Activated T-helper 1 cell treated with anti-CD3 and anti-CD28 coated beads, Interleukin-12 subunit alpha, Interleukin-12 subunit beta, Interleukin-2, Interleukin-4 antibody, amounts not matched to agents 30 ng/mL and 10 ng/mL and 1 ng/mL, durations not matched to agents 14 hours and 24 hours and 36 hours (primary cell): ENCODE measurements around the gene MZT2A. TPM values are rescaled to one million over a fixed set of nuclear protein-coding genes. Genes with fewer than 3 reads are reported as not detected.
"Not testable (repeated sequence)": the region's sequence is repeated elsewhere in the genome, so short reads cannot be mapped to it uniquely, and the experiment has no call there.

ENCODE experiments used
- DNase-seq: peaks from one replicate; pipeline ENCODE4 v3.0.0; 2021; ENCODE audit warnings: low spot score
- H3K27ac Mint-ChIP-seq: one replicate; pipeline ENCODE4 v1.8.0; 2021; ENCODE audit warnings: mild to moderate bottlenecking, mixed read lengths
- H3K27me3 Mint-ChIP-seq: one replicate; pipeline ENCODE4 v1.8.0; 2022; ENCODE audit warnings: mild to moderate bottlenecking, moderate library complexity, mixed read lengths; ENCODE audit not compliant: insufficient read depth
- H3K36me3 Mint-ChIP-seq: one replicate; pipeline ENCODE4 v1.8.0; 2021; ENCODE audit warnings: low read depth, mixed read lengths
- H3K4me1 Mint-ChIP-seq: one replicate; pipeline ENCODE4 v1.8.0; 2021; ENCODE audit warnings: low read depth, mixed read lengths
- H3K4me3 Mint-ChIP-seq: one replicate; pipeline ENCODE4 v1.8.0; 2021; ENCODE audit warnings: mild to moderate bottlenecking, moderate library complexity, mixed read lengths
- H3K9me3 Mint-ChIP-seq: one replicate; pipeline ENCODE4 v1.8.0; 2021; ENCODE audit warnings: mixed read lengths
- intact Hi-C: fragments of 100-400 bp; cut with micrococcal nuclease; formaldehyde crosslinking; loops from one replicate; pipeline ENCODE4 v1.15.1; 2024
- total RNA-seq: library from RNA; stranded (reverse); gene quantifications from 2 replicates; pipeline ENCODE4 v1.2.3, GENCODE V29; 2022

The MZT2A gene
- 101 and 110 TPM in 2 replicates for total RNA-seq

- DNase-seq, H3K9me3 Mint-ChIP-seq, H3K27me3 Mint-ChIP-seq: not testable (repeated sequence)
- Mint-ChIP-seq H3K4me3 (peak within 1 kb of the TSS; percentile 98), H3K27ac (peak within 1 kb of the TSS; percentile 97), H3K4me1 (peaks cover 12% of the 10 kb centered on the region), H3K36me3 (peaks cover 18% of the 10 kb centered on the region)
- intact Hi-C loops = loop anchor here (1.0 to 5.0 kb wide), 7 partner anchors 35 to 1310 kb away; partner anchors contain the start of genes CCDC74A, MZT2B, PLEKHB2 and SMPD4
Measured at GRCh38 chr2:131492015-131492417, at the start of gene MZT2A. Gene MZT2A, minus strand, starts transcription at chr2:131492397. Its CDS starts 21 bp downstream, at chr2:131492376.

- H3K4me3 Mint-ChIP-seq, intact Hi-C loops, H3K27ac Mint-ChIP-seq, DNase-seq, H3K4me1 Mint-ChIP-seq, H3K36me3 Mint-ChIP-seq, H3K27me3 Mint-ChIP-seq, H3K9me3 Mint-ChIP-seq: not testable (repeated sequence)
Measured at GRCh38 chr2:131538856-131539255, 46.7 kb upstream of the MZT2A start.

GRCh38 chr2:131536841-131537240 lies 44.6 kb upstream of the MZT2A start:
- H3K27ac Mint-ChIP-seq, H3K36me3 Mint-ChIP-seq, intact Hi-C loops, H3K27me3 Mint-ChIP-seq, H3K4me3 Mint-ChIP-seq, DNase-seq, H3K4me1 Mint-ChIP-seq, H3K9me3 Mint-ChIP-seq: not testable (repeated sequence)

GRCh38 chr2:131535951-131536826 lies 44.0 kb upstream of the MZT2A start:
- H3K27me3 Mint-ChIP-seq, H3K27ac Mint-ChIP-seq, DNase-seq, H3K4me1 Mint-ChIP-seq, H3K4me3 Mint-ChIP-seq, H3K9me3 Mint-ChIP-seq, H3K36me3 Mint-ChIP-seq, intact Hi-C loops: not testable (repeated sequence)

- DNase-seq = no peak
- intact Hi-C loops = no loop called here
- Mint-ChIP-seq H3K9me3 (no peaks in the 10 kb centered on the region), H3K36me3 (no peaks in the 10 kb centered on the region), H3K27ac (no peak overlapping the region), H3K27me3 (peaks cover 2% of the 10 kb centered on the region), H3K4me3 (no peak overlapping the region), H3K4me1 (no peaks in the 10 kb centered on the region)
Measured at GRCh38 chr2:131535526-131535925, 43.3 kb upstream of the MZT2A start.

- intact Hi-C loops, H3K36me3 Mint-ChIP-seq, DNase-seq, H3K4me3 Mint-ChIP-seq, H3K27ac Mint-ChIP-seq, H3K27me3 Mint-ChIP-seq, H3K4me1 Mint-ChIP-seq, H3K9me3 Mint-ChIP-seq: not testable (repeated sequence)
Measured at GRCh38 chr2:131534965-131535364, 42.8 kb upstream of the MZT2A start.

- DNase-seq, intact Hi-C loops, H3K9me3 Mint-ChIP-seq: not testable (repeated sequence)
Measured at GRCh38 chr2:131534317-131534672, 42.1 kb upstream of the MZT2A start.

GRCh38 chr2:131533609-131534316 lies 41.6 kb upstream of the MZT2A start:
- DNase-seq, H3K9me3 Mint-ChIP-seq, H3K27ac Mint-ChIP-seq, intact Hi-C loops, H3K36me3 Mint-ChIP-seq, H3K27me3 Mint-ChIP-seq, H3K4me3 Mint-ChIP-seq, H3K4me1 Mint-ChIP-seq: not testable (repeated sequence)

More at GRCh38 chr2:131534317-131534672, 42.1 kb upstream of the MZT2A start:
- H3K4me3 Mint-ChIP-seq, H3K27me3 Mint-ChIP-seq, H3K36me3 Mint-ChIP-seq, H3K4me1 Mint-ChIP-seq, H3K27ac Mint-ChIP-seq: not testable (repeated sequence)

- H3K4me3 Mint-ChIP-seq, H3K4me1 Mint-ChIP-seq, intact Hi-C loops, H3K9me3 Mint-ChIP-seq, H3K27me3 Mint-ChIP-seq, H3K27ac Mint-ChIP-seq, H3K36me3 Mint-ChIP-seq, DNase-seq: not testable (repeated sequence)
Measured at GRCh38 chr2:131532723-131533608, 40.8 kb upstream of the MZT2A start.

GRCh38 chr2:131531547-131532185 lies 39.5 kb upstream of the MZT2A start:
- H3K4me1 Mint-ChIP-seq = peaks cover 13% of the 10 kb centered on the region
- DNase-seq, intact Hi-C loops, H3K9me3 Mint-ChIP-seq, H3K27me3 Mint-ChIP-seq, H3K4me3 Mint-ChIP-seq, H3K27ac Mint-ChIP-seq, H3K36me3 Mint-ChIP-seq: not testable (repeated sequence)

GRCh38 chr2:131530626-131531344 lies 38.6 kb upstream of the MZT2A start:
- H3K4me3 Mint-ChIP-seq, DNase-seq, H3K36me3 Mint-ChIP-seq, H3K9me3 Mint-ChIP-seq, H3K27ac Mint-ChIP-seq, H3K27me3 Mint-ChIP-seq, intact Hi-C loops: not testable (repeated sequence)
- H3K4me1 Mint-ChIP-seq = peaks cover 13% of the 10 kb centered on the region
